Left hindlimb (tissue), 1 donor: Measurements from ENCODE around the gene PTPRR.

Experiments used
- DNase-seq: peaks from one replicate; pipeline ENCODE4 v3.0.0-alpha.2; 2018

Gene PTPRR

GRCh38 chr12:70920251-70920851 is at the start of gene PTPRR:
Gene PTPRR, minus strand, starts transcription at chr12:70920738. Its CDS starts 348 bp downstream, at chr12:70920390.
- no peak for DNase-seq

- DNase-seq, result no peak
Observed at GRCh38 chr12:70966996-70967790, 46.7 kb upstream of the PTPRR start.

GRCh38 chr12:70966046-70966445 is 45.5 kb upstream of the PTPRR start:
- no peak for DNase-seq

- DNase-seq, result no peak
Observed at GRCh38 chr12:70964867-70965510, 44.5 kb upstream of the PTPRR start.

GRCh38 chr12:70963081-70963660 is 42.6 kb upstream of the PTPRR start:
- no peak for DNase-seq

GRCh38 chr12:70962226-70962794 is 41.8 kb upstream of the PTPRR start:
- no peak for DNase-seq

GRCh38 chr12:70960484-70960883 is 39.9 kb upstream of the PTPRR start:
- no peak for DNase-seq

- DNase-seq, result no peak
Observed at GRCh38 chr12:70955415-70955814, 34.9 kb upstream of the PTPRR start.

GRCh38 chr12:70950451-70950850 is 29.9 kb upstream of the PTPRR start:
- DNase-seq, result no peak

GRCh38 chr12:70948976-70949336 is 28.4 kb upstream of the PTPRR start:
- DNase-seq, result peak; percentile 76

GRCh38 chr12:70948236-70948975 is 27.9 kb upstream of the PTPRR start:
- DNase-seq, result no peak

GRCh38 chr12:70936203-70936813 is 15.8 kb upstream of the PTPRR start:
- no peak for DNase-seq

- no peak for DNase-seq
Observed at GRCh38 chr12:70933133-70933532, 12.6 kb upstream of the PTPRR start.

- DNase-seq, result no peak
Observed at GRCh38 chr12:70929029-70929428, 8.5 kb upstream of the PTPRR start.

GRCh38 chr12:70928071-70928470 is 7.5 kb upstream of the PTPRR start:
- DNase-seq, result no peak

GRCh38 chr12:70927356-70927755 is 6.8 kb upstream of the PTPRR start:
- DNase-seq, result no peak

- DNase-seq, result no peak
Observed at GRCh38 chr12:70925539-70925938, 5.0 kb upstream of the PTPRR start.

GRCh38 chr12:70920891-70921290 is 353 bp upstream of the PTPRR start:
- DNase-seq, result peak; percentile 17

- DNase-seq, result no peak
Observed at GRCh38 chr12:70919597-70920035, 922 bp downstream of the PTPRR start.

GRCh38 chr12:70919176-70919575 is 1.4 kb downstream of the PTPRR start:
- DNase-seq, result no peak

- DNase-seq, result no peak
Observed at GRCh38 chr12:70918321-70918720, 2.2 kb downstream of the PTPRR start.

GRCh38 chr12:70910666-70911065 is 9.9 kb downstream of the PTPRR start:
- no peak for DNase-seq
